GM12875 (cell line): ENCODE data around the gene APOM.

Source experiments
- H3K4me3 ChIP-seq: one replicate; pipeline ENCODE4 v1.5.1; 2011; ENCODE audit warnings: low read depth, low read length, control low read depth
- TF ChIP-seq, protein P1 (sequence below): IDR thresholded peaks from 2 replicates; pipeline ENCODE4 v1.5.1; 2011; ENCODE audit warnings: low read depth, mild to moderate bottlenecking, control low read depth, inconsistent platforms, low read length, moderate library complexity, borderline replicate concordance; ENCODE audit not compliant: insufficient read depth

Gene APOM

DNA sequence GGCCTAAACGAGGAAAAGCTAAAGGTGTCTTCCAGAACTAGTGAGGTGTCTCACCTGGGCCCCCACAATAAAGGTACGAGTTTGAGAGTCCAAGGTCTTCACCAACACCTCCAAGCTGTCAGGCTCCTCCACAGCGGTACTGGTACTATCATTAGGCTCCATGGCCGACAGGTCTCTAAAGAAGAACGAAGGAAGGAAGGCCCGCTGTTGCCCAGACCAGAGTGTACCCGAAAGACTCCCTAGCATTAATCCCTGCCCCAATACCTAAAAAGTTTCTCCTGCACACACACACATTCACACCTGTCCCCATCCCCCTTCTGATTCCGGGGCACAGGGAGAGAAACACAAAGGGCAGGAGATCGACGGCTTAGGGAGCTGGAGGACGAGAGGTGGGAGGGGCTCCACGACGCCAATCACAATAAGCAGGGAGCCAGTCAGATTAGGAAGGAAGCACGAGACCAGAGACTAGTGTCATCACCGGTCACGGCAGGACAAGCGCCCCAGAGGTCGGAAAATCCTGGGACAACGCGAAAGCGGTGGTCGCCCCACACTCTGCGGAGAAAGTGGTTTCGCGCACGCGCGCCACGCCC lies 4.0 kb upstream of the APOM start:
- TF ChIP-seq, protein P1, sequence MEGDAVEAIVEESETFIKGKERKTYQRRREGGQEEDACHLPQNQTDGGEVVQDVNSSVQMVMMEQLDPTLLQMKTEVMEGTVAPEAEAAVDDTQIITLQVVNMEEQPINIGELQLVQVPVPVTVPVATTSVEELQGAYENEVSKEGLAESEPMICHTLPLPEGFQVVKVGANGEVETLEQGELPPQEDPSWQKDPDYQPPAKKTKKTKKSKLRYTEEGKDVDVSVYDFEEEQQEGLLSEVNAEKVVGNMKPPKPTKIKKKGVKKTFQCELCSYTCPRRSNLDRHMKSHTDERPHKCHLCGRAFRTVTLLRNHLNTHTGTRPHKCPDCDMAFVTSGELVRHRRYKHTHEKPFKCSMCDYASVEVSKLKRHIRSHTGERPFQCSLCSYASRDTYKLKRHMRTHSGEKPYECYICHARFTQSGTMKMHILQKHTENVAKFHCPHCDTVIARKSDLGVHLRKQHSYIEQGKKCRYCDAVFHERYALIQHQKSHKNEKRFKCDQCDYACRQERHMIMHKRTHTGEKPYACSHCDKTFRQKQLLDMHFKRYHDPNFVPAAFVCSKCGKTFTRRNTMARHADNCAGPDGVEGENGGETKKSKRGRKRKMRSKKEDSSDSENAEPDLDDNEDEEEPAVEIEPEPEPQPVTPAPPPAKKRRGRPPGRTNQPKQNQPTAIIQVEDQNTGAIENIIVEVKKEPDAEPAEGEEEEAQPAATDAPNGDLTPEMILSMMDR: no peak
- peak overlapping the region; percentile 50 for H3K4me3 ChIP-seq

DNA sequence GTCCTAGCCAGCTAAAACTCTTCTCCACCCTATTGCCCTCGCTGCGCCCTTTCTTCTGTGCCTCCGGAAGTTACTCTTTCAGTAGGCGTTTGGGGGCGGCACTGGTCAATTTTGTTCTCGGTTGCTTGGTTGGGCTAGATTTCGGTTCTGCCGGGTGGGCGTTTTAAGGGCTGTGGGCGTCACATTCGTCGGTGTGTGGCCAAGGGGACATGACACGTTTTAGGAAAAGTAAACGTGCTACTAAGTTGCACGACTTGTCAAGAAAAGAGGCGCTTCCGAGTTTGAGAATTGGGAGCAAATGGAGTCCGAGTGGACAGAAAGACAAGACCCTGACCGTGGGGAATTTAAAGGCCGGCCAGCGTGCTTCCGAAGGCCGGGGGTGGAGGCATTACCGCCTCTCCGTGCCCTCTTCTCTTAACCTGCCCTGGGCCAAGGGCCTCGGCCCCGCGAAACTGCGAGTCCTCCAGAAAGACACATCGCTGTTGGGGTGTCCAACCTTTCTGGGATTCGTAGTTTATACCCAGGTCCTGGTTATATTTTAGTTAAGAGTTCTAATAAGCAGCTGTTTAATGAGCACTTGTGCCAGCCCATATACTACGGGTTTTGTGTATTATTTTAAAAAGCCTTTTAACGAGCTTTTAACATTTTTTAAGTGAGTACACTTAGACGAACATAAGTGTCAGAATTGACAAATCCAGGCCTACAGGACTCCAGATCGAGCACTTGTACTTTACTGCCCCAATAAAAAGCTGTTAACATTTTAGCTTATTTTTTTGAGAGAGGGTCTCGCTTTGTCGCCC lies 2.6 kb upstream of the APOM start:
- TF ChIP-seq, protein P1: no peak
- H3K4me3 ChIP-seq: peak overlapping the region; percentile 50

DNA sequence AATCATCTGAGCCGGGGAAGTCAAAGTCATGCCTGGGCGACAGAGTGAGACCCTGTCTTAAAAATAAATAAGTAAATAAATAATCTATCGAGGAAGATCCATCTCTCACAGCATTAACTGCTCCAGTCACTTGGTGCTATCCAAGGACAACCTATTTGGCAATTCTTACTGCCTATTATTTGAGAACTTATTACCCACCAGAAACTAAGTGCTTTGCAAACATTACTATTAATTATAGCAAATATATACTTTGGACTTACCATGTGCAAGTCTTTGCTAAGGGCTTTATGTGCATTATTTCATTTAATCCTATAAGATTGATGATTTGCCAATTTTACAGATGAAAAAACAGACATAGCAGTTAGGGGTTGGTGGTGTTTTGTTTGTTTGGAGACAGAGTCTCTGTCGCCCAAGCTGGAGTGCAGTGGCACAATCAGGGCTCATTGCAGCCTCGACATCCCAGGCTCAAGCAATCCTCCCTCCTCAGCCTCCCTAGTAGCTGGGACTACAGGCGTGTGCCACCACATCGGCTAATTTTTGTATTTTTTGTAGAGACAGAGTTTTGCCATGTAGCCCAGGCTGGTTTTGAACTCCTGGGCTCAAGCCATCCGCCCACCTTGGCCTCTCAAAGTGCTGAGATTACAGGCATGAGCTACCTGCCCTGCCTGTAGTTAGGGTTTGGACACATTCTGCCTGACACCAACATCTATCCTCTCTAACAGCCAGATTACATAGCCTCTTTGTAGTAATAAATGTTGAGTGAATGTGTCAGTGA lies 933 bp upstream of the APOM start:
- no peak overlapping the region for H3K4me3 ChIP-seq
- TF ChIP-seq, protein P1: no peak

DNA sequence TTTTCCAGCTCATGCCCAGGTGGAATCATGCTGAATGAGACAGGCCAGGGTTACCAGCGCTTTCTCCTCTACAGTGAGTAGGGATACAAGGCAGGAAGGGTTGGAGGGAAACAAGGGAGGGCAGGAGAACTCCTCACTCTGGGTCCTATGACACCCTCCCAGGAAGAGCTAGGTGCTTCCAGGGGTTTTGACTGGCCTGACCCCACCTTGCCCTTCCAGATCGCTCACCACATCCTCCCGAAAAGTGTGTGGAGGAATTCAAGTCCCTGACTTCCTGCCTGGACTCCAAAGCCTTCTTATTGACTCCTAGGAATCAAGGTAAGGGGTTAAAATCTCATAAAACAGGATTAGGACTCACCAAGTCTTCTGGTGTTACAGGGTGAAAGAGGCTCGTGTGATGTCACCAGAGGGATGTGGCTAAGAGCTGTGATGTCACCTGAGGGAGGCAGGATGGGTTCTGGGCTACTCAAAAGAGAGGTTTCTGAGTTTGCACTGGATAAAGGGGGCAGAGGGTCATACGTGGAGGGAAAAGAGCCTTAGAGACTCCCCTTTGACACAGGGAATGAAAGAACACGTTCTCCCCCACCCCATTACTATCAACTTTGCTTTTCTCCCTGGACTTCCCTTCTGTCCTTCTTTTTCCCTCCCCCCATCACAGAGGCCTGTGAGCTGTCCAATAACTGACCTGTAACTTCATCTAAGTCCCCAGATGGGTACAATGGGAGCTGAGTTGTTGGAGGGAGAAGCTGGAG lies 1.9 kb downstream of the APOM start:
- TF ChIP-seq, protein P1: no peak
- H3K4me3 ChIP-seq: no peak overlapping the region

DNA sequence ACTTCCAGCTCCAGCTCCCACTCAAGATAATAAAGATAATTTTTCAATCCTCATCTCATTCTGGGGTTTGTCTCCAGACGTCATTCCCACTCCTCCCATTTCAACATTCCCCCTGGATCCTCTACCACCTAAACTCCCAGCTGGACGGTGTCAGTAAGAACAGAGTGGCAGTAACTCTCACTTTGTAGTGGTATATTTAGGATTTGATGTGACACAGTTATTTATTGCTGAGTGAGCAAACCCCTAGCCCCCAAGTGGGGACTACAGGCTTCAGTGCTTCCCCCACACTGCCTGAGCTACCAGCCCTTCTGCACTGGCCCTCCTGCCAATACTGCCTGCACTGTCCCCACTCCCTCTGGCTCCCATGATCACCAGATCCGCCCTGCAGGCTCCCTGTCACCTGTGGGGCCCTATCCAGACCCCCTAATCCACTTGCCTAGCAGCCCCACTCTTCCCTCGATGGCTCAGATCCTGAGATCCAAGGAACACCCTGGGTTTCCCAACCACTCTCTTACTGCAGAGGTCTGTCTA lies 2.5 kb downstream of the APOM start:
- H3K4me3 ChIP-seq: no peak overlapping the region
- TF ChIP-seq, protein P1: no peak

DNA sequence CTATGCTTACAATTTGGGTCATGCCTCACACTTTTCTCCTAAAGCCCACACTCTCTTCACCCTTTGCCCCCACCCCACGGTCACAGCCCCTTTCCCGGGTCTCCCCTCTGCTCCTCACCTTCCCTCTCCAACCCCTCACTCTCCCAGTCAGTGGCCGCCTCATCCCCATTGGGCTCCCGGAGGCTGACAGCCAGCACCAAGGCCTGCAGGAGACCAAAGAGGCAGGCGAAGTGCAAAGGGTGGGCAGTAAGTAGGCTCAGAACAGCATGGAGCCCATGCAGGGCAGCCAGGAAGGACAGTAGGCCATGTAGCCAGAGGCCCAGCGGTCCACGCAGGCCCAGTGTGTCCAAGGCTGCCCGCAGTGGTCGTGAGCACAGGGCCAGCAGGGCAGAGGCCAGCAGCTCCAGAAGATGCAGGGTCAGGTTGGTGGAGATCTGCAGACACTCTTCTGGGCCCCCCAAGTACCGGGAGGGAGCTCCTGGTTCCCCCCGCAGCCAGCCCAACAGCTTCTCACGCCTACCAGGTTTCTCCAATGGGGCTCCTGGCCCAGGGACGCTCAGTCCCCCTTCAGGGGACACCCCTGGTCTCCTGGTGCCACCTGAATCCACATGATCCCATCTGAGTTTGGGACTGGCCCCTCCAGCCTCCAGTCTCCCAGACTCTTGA lies 3.4 kb downstream of the APOM start:
- peak overlapping the region; percentile 61 for H3K4me3 ChIP-seq
- TF ChIP-seq, protein P1: no peak
